Suprapubic skin (tissue), 4 donors: ENCODE data around the gene ONECUT3. TPM values are rescaled to one million over a fixed set of nuclear protein-coding genes. Genes with fewer than 3 reads are reported as not detected.

Experiments
- DNase-seq, 2 donors: peaks; one replicate each; pipeline ENCODE4 v3.0.0-alpha.2; 2019; ENCODE audit warnings: low spot score in 2 of 2
- H3K27ac ChIP-seq: fragments of 200-600 bp; sonication (generic); one replicate; pipeline ENCODE4 v1.5.1; 2019
- H3K27me3 ChIP-seq: fragments of 200-600 bp; sonication (generic); one replicate; pipeline ENCODE4 v1.5.1; 2019
- H3K36me3 ChIP-seq: fragments of 200-600 bp; sonication (generic); one replicate; pipeline ENCODE4 v1.5.1; 2019
- H3K4me1 ChIP-seq: fragments of 200-600 bp; sonication (generic); one replicate; pipeline ENCODE4 v1.5.1; 2019
- H3K4me3 ChIP-seq: fragments of 200-600 bp; sonication (generic); one replicate; pipeline ENCODE4 v1.5.1; 2019; ENCODE audit warnings: mild to moderate bottlenecking
- H3K9me3 ChIP-seq: fragments of 200-600 bp; sonication (generic); one replicate; pipeline ENCODE4 v1.5.1; 2019
- EP300 ChIP-seq: sonication (generic); formaldehyde crosslinking; IDR thresholded peaks from one replicate; pipeline ENCODE4 v1.6.1; 2017; ENCODE audit warnings: antibody characterized with exemption
- POLR2A ChIP-seq, 2 donors: fragments of 450-650 bp; IDR thresholded peaks; one replicate each; pipeline ENCODE4 v1.6.1; 2017; ENCODE audit warnings: antibody characterized with exemption in 2 of 2, mild to moderate bottlenecking in 2 of 2, moderate library complexity in 2 of 2
- POLR2AphosphoS5 ChIP-seq, 3 donors: sonication (generic); formaldehyde crosslinking; IDR thresholded peaks; one replicate each; pipeline ENCODE4 v1.6.1; 2017; ENCODE audit warnings: antibody characterized with exemption in 3 of 3
- WGBS: methylation state at CpG from one replicate; pipeline ENCODE4 v1.1.5; 2018; 5-methylcytosine and 5-hydroxymethylcytosine counted together
- total RNA-seq, 4 donors: library from RNA; depleted of rRNA; stranded (reverse); fragments of >200 nt; gene quantifications; one replicate each; pipeline ENCODE4 v1.1.0, GENCODE V29; 2016
- TF ChIP-seq, protein P1 (sequence below), 2 donors: fragments of 200-600 bp in 1 of 2; fragments of 450-650 bp in 1 of 2; sonication (generic) in 1 of 2; IDR thresholded peaks; one replicate each; pipeline ENCODE4 v1.5.1; 2016 to 2019; ENCODE audit warnings: antibody characterized with exemption in 2 of 2, mild to moderate bottlenecking in 1 of 2, moderate library complexity in 1 of 2

ONECUT3 gene
- total RNA-seq, 4 donors from 2014 or later: not detected

DNA sequence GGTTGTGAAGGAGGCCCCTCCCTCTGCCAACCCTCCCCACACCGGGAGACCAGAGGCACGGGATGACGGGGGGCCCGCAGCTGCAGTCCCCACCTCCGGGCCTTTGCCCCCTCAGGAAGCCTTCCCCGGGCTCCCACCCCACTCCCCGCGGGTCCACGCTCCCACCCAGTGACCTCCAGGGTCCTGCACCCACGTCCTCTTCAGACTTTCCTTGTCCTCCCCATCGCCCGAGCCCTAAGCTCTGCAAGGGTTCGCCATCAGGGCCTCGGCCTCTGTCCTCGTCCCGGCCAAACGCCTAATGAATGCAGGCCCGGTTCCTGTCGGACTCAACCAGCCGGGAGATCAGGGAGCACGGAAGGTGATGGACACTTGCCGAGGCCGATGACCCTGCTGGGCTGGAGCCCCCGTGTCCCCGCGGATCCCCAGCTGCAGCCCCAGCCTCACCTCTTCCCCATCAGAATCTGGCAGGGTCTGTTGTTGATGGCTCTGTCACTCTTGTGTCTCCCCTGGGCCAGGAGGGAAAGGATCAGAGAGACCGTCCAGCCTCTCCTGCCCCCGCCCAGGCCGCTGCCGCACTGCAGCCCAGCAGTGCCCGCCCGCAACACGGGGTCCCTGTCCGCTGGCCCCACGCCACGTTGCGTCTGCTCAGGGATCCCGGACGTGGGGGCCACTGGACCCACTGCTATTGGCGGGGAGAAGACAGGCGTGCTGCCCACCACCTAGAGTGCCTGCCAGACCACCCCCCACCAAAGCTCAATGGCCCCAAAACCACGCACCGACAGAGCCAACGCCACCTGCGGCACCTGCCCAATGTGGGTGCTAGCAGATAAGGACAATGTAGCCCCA lies 53.1 kb downstream of the ONECUT3 start:
- Histone ChIP-seq H3K4me3 (no peak overlapping the region), H3K27ac (no peak overlapping the region), H3K4me1 (peaks cover 8% of the 10 kb centered on the region), H3K27me3 (no peaks in the 10 kb centered on the region), H3K9me3 (no peaks in the 10 kb centered on the region), H3K36me3 (no peaks in the 10 kb centered on the region)
- peak in 1 of 2 donors; percentile 65 for DNase-seq
- no peak for TF ChIP-seq POLR2AphosphoS5 (IDR thresholded peaks at IDR 0.05)
- no peak for TF ChIP-seq EP300
- TF ChIP-seq, protein P1, sequence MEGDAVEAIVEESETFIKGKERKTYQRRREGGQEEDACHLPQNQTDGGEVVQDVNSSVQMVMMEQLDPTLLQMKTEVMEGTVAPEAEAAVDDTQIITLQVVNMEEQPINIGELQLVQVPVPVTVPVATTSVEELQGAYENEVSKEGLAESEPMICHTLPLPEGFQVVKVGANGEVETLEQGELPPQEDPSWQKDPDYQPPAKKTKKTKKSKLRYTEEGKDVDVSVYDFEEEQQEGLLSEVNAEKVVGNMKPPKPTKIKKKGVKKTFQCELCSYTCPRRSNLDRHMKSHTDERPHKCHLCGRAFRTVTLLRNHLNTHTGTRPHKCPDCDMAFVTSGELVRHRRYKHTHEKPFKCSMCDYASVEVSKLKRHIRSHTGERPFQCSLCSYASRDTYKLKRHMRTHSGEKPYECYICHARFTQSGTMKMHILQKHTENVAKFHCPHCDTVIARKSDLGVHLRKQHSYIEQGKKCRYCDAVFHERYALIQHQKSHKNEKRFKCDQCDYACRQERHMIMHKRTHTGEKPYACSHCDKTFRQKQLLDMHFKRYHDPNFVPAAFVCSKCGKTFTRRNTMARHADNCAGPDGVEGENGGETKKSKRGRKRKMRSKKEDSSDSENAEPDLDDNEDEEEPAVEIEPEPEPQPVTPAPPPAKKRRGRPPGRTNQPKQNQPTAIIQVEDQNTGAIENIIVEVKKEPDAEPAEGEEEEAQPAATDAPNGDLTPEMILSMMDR (IDR thresholded peaks at IDR 0.05): no peak
- TF ChIP-seq POLR2A (IDR thresholded peaks at IDR 0.05): no peak
- 87% methylated on average over 23 of the region's 45 CpGs for WGBS

DNA sequence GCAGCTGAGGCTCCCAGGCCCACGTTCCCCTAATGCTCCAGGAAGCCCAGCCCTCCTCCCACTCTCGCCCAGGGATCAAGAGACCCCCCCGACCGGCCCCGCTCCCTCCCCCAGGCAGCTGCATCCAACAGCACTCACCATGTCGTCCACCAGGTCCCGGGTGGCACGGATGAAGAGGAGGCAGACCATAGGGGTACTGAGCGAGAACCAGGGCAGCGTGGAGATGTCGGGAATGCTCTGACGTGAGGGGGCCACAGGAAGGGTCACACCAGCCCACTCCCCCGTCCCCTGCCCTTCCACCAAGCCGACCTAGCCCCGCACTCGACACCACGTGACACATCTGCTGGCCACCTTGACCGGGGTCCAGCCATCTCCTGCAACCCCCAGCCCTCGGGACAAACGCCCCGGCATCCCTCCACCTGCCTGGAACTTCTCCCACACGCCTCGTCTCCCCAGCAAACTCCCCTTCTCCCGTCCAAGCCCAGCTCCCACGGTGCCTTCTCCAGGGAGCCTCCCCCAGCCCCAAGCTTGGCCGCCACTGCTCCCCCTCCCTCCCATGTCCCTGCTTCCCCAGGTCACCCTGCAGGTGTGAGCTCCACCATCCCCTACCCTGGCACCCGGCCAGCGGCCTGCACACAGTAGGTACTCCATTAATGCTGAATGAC lies 53.9 kb downstream of the ONECUT3 start:
- WGBS: 74% methylated on average over 19 of the region's 28 CpGs
- H3K36me3 ChIP-seq: no peaks in the 10 kb centered on the region

DNA sequence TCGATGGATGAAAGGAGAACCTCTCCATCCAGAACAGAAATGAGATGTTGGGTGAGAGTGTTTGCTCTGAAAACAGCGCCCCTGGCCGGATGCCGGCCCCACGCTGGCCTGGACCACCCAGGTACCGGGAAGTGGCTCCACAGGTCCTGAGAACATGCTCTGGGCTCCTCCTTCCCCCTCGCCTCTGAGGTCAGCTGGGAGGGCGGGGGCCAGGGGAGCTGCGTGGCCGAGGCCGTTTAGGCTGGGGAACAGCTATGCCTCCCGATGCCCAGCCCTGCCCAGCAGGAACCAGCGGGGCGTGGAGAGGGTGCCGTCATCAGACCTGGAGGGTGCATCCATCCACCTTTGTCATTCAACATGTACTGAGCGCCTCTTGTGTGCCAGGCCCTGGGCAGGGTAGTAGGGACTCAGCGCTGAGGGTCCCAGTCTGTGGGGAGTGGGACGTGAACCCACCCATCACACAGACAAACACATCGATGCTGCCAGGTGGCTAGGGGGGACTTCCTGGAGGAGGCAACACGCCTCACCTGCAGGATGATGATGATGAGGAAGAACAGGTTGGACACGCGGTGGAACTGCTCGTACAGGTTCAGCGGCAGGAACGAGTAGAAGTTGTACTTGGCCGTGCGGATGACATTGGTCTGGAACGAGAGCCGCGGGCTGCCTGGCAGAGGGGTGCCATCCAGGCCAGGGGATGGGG lies 54.5 kb downstream of the ONECUT3 start:
- whole genome bisulfite sequencing: 62% methylated on average over 23 of the region's 30 CpGs
- peak in 1 of 2 donors; percentile 60 for DNase-seq
- TF ChIP-seq, protein P1 (IDR thresholded peaks at IDR 0.05): no peak
- TF ChIP-seq POLR2AphosphoS5 (IDR thresholded peaks at IDR 0.05) (no peak), POLR2A (IDR thresholded peaks at IDR 0.05) (no peak), EP300 (no peak)
- H3K27me3 ChIP-seq: no peaks in the 10 kb centered on the region
- no peak overlapping the region for H3K27ac ChIP-seq
- H3K4me1 ChIP-seq: peaks cover 23% of the 10 kb centered on the region
- no peak overlapping the region for H3K4me3 ChIP-seq
- no peaks in the 10 kb centered on the region for H3K36me3 ChIP-seq
- H3K9me3 ChIP-seq: no peaks in the 10 kb centered on the region

More for the DNA sequence above, 53.9 kb downstream of the ONECUT3 start:
- H3K4me3 ChIP-seq: no peak overlapping the region
- TF ChIP-seq POLR2A (IDR thresholded peaks at IDR 0.05): no peak
- no peak for TF ChIP-seq POLR2AphosphoS5 (IDR thresholded peaks at IDR 0.05)
- TF ChIP-seq, protein P1 (IDR thresholded peaks at IDR 0.05): no peak
- no peak for TF ChIP-seq EP300
- peak in 1 of 2 donors; percentile 59 for DNase-seq
- peaks cover 16% of the 10 kb centered on the region for H3K4me1 ChIP-seq
- no peaks in the 10 kb centered on the region for H3K9me3 ChIP-seq
- H3K27ac ChIP-seq: no peak overlapping the region
- no peaks in the 10 kb centered on the region for H3K27me3 ChIP-seq

DNA sequence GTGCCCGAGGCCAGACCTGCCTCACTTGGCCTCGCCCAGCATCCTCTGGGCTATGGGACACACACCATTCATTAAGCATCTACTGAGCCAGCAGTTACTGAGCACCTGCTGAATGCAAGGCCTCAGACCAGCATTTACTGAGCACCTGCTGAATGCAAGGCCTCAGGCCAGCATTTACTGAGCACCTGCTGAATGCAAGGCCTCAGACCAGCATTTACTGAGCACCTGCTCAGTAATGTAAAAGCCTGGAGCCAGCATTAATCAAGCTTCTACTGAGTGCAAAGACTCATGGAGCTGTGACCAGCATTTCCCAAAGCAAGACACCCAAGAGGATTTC lies 55.1 kb downstream of the ONECUT3 start:
- H3K4me1 ChIP-seq: peaks cover 28% of the 10 kb centered on the region
- TF ChIP-seq POLR2A (IDR thresholded peaks at IDR 0.05) (no peak), POLR2AphosphoS5 (IDR thresholded peaks at IDR 0.05) (no peak), EP300 (no peak)
- TF ChIP-seq, protein P1 (IDR thresholded peaks at IDR 0.05): no peak
- H3K36me3 ChIP-seq: no peaks in the 10 kb centered on the region
- no peaks in the 10 kb centered on the region for H3K9me3 ChIP-seq
- H3K4me3 ChIP-seq: no peak overlapping the region
- H3K27me3 ChIP-seq: no peaks in the 10 kb centered on the region
- H3K27ac ChIP-seq: no peak overlapping the region
- no CpG with 5 or more reads among the region's 2 CpGs for WGBS
- DNase-seq: no peak

DNA sequence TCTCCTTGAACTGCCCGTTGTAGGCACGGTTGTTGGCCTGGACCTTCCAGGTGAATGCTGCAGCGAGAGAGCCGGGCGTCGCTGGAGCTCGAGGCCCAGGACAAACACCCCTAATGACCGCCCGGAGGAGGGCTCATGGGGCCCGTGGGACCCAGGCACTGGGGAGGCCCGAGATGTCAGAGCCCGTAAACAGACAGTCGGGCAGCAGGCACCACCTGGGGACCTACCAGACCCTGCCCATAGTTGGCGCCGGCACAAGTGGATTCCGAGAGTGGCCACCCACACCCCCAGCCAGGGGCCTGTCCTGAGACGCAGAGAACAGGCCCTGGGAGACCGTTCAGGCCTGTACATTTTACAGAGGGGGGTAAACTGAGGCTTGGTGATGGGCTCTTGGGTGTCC lies 56.4 kb downstream of the ONECUT3 start:
- H3K36me3 ChIP-seq: no peaks in the 10 kb centered on the region
- H3K4me1 ChIP-seq: peaks cover 29% of the 10 kb centered on the region
- no peak overlapping the region for H3K27ac ChIP-seq
- WGBS: 65% methylated on average over 4 of the region's 18 CpGs
- DNase-seq: peak in 1 of 2 donors; percentile 62
- H3K9me3 ChIP-seq: no peaks in the 10 kb centered on the region
- no peaks in the 10 kb centered on the region for H3K27me3 ChIP-seq
- H3K4me3 ChIP-seq: no peak overlapping the region
- TF ChIP-seq POLR2AphosphoS5 (IDR thresholded peaks at IDR 0.05): no peak
- TF ChIP-seq, protein P1 (IDR thresholded peaks at IDR 0.05): no peak
